ENCODE results near the gene ABHD15.

- TF ChIP-seq PKNOX1 (IDR thresholded peaks at IDR 0.05) (no peak), E4F1 (CRISPR knock-in tag; IDR thresholded peaks at IDR 0.05; ENCODE audit: borderline replicate concordance) (no peak), ATF2 (CRISPR knock-in tag; IDR thresholded peaks at IDR 0.05) (no peak), E2F1 (CRISPR knock-in tag; IDR thresholded peaks at IDR 0.05) (no peak), EZH2 (IDR thresholded peaks at IDR 0.05; ENCODE audit: borderline replicate concordance, low read depth, low read length) (no peak), ZNF23 (CRISPR knock-in tag; IDR thresholded peaks at IDR 0.05) (no peak), NBN (IDR thresholded peaks at IDR 0.05; ENCODE audit: low read depth) (no peak), POLR2A (conservative IDR thresholded peaks at IDR 0.05) (no peak), KLF13 (tag; IDR thresholded peaks at IDR 0.05; ENCODE audit: borderline replicate concordance, low read depth) (no peak), POLR2AphosphoS5 (IDR thresholded peaks at IDR 0.05; ENCODE audit: control insufficient read depth, insufficient read depth, low read depth, low read length) (no peak), FOXK1 (CRISPR knock-in tag; IDR thresholded peaks at IDR 0.05; ENCODE audit: borderline replicate concordance) (no peak), BRF1 (IDR thresholded peaks at IDR 0.05; ENCODE audit: borderline replicate concordance, extremely low read depth, insufficient read length) (no peak), CTCF (IDR thresholded peaks at IDR 0.05 in 2 of 3, conservative IDR thresholded peaks at IDR 0.05 in 1 of 3; ENCODE audit: insufficient read depth in 2 of 3, low read depth in 1 of 3, low read length in 3 of 3) (no peak), THAP7 (CRISPR knock-in tag; IDR thresholded peaks at IDR 0.05) (no peak)
Observed at GRCh38 chr17:29533976-29534375, 32.9 kb downstream of the ABHD15 start.
